Stimulated activated naive CD8-positive, alpha-beta T cell treated with anti-CD3 and anti-CD28 coated beads, Interleukin-15, Interleukin-2, amounts not matched to agents 100 ng/mL and 50 ng/mL, for 24 hours (primary cell): Measurements from ENCODE around the gene TKT.

Experiments used
- H3K27ac Mint-ChIP-seq: one replicate; pipeline ENCODE4 v1.8.0; 2021; ENCODE audit warnings: mild to moderate bottlenecking, mixed read lengths
- H3K27me3 Mint-ChIP-seq: one replicate; pipeline ENCODE4 v1.8.0; 2021; ENCODE audit warnings: mixed read lengths
- H3K36me3 Mint-ChIP-seq: one replicate; pipeline ENCODE4 v1.8.0; 2021; ENCODE audit warnings: low read depth, mixed read lengths
- H3K4me1 Mint-ChIP-seq: one replicate; pipeline ENCODE4 v1.8.0; 2021; ENCODE audit warnings: low read depth, mixed read lengths
- H3K4me3 Mint-ChIP-seq: one replicate; pipeline ENCODE4 v1.8.0; 2021; ENCODE audit warnings: mild to moderate bottlenecking, mixed read lengths
- H3K9me3 Mint-ChIP-seq: one replicate; pipeline ENCODE4 v1.8.0; 2021; ENCODE audit warnings: mixed read lengths

Gene TKT

DNA sequence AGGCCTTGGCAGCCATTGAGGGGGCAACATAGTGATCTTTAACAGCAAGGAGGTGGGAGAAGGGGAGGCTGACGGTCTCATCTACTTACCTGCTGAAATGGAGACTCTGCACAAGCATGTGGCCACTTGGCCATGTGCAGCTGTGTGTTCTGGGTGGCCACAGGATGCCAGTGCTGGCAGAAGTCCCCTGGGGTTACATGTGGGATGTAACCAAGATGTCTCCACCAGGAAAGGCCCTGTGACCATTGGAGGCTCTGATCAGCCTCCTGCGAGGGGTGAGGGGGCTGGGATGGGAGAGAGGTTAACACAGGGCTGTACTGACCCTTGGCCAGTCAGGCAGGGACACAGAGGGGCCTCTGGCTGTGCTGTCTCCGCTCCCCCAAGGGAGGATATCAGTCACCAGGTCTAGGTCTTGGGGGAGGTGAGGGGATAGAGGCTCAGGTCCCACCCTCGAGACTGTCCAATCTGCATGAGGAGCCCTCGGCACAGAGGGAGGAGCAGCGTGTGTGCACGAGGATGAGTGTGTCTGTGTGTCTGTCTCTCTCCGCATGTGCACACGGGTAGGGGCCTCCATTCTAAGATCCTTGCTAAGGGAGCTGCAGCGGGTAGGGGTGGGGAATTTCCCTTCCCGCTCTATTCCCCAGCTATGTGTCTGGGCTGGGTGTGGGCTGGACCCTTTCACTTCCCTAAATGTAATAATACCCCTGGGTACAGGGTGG lies 75.4 kb downstream of the TKT start:
- no peak overlapping the region for H3K27ac Mint-ChIP-seq
- H3K36me3 Mint-ChIP-seq = peaks cover 7% of the 10 kb centered on the region
- no peak overlapping the region for H3K4me3 Mint-ChIP-seq
- H3K27me3 Mint-ChIP-seq = no peaks in the 10 kb centered on the region
- peaks cover 13% of the 10 kb centered on the region for H3K4me1 Mint-ChIP-seq
- no peaks in the 10 kb centered on the region for H3K9me3 Mint-ChIP-seq

DNA sequence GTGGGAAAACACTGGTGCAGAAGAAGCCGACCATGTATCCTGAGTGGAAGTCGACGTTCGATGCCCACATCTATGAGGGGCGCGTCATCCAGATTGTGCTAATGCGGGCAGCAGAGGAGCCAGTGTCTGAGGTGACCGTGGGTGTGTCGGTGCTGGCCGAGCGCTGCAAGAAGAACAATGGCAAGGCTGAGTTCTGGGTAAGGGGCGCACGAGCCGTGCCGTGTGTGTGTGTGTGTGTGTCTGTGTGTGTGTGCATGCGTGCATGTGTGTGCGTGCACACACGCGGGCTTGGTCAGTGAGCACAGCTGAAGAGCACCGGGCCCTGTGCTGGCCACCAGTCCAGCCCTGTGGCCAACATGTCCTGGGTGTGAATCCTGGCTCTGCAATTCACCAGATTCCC lies 76.2 kb downstream of the TKT start:
- Mint-ChIP-seq H3K4me3 (no peak overlapping the region), H3K9me3 (no peaks in the 10 kb centered on the region), H3K4me1 (peaks cover 13% of the 10 kb centered on the region), H3K27me3 (no peaks in the 10 kb centered on the region), H3K36me3 (peaks cover 7% of the 10 kb centered on the region), H3K27ac (no peak overlapping the region)

DNA sequence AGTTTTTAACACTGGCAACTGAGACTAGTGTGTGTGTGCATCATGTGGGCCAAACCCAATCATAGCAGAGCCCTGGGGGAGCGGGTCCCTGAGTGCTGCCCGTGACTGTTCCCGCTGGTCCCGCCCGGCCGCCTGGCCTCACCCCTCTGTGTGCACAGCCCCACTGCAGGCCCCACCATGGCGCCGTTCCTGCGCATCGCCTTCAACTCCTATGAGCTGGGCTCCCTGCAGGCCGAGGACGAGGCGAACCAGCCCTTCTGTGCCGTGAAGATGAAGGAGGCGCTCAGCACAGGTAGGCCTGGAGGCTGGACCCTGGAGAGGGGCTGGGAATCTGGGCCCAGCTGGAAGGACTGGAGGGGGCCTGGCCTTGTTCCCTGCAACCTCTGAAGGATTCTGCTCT lies 77.6 kb downstream of the TKT start:
- Mint-ChIP-seq H3K27me3 (no peaks in the 10 kb centered on the region), H3K4me1 (peaks cover 13% of the 10 kb centered on the region), H3K4me3 (no peak overlapping the region), H3K9me3 (no peaks in the 10 kb centered on the region), H3K36me3 (peaks cover 12% of the 10 kb centered on the region), H3K27ac (no peak overlapping the region)

- Mint-ChIP-seq H3K36me3 (peaks cover 12% of the 10 kb centered on the region), H3K4me3 (no peak overlapping the region), H3K4me1 (peaks cover 21% of the 10 kb centered on the region), H3K27me3 (no peaks in the 10 kb centered on the region), H3K27ac (no peak overlapping the region), H3K9me3 (no peaks in the 10 kb centered on the region)
These were observed 79.9 kb downstream of the TKT start for GRCh38 chr3:53175613-53176540.
